HG03460 (cell line): ENCODE results near the gene FBRS.
"Not testable (repeated sequence)": the region's sequence is repeated elsewhere in the genome, so short reads cannot be mapped to it uniquely, and the experiment has no call there.

Experiments used
- ATAC-seq: cut with Tn5 transposase; IDR thresholded peaks from one replicate; pipeline ENCODE4 v1.9.1; 2021; ENCODE audit not compliant: unreplicated experiment

The FBRS gene

DNA sequence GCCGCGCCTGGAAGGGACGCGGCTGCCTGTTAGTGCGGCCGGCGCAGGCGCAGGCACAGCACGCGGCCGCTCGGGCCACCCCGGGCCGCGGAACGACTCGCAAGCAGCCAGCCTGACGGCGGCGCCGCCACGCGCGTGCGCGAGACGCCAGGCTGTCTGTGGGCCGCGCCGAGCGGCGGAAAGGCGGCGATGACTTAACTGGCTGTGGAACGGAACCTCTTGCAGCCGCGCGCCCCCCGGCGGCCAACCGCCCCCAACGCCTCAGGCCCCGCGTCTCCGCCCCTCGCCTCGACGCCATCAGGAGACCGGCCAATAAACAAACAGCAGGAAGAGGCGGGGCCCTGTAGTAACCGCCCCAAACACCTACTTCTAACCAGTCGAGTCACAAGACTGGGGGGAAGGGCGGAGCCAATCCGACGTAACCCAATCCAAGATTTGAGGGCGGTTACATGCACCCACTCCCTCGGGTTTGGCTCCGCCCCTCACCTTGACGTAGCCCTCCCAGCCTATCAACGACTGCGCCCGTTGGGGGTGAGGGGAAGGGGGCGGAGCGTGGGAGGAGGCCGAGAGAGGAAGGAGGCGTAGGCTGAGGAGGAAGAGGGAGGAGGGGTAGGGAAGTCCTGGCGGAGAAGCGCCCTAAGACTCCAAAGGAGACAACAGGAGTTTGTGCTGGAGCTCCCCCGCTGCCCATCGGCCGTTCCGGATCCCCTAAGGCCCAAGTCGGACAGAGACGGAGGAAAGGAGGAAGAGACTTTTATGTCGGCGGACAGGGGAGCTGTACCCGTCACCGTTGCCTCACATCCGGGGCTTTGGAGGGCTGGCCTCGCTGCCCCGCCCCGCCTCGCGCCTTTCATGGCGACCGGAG is at the start of gene FBRS:
FBRS (plus strand) TSS at position 566 of the 865 bp plus-strand sequence. CDS start 1,088 bp downstream, outside the sequence.
- ATAC-seq: peak; percentile 62

GRCh38 chr16:30609002-30609925 is 49.0 kb upstream of the FBRS start:
- ATAC-seq: peak; percentile 41

DNA sequence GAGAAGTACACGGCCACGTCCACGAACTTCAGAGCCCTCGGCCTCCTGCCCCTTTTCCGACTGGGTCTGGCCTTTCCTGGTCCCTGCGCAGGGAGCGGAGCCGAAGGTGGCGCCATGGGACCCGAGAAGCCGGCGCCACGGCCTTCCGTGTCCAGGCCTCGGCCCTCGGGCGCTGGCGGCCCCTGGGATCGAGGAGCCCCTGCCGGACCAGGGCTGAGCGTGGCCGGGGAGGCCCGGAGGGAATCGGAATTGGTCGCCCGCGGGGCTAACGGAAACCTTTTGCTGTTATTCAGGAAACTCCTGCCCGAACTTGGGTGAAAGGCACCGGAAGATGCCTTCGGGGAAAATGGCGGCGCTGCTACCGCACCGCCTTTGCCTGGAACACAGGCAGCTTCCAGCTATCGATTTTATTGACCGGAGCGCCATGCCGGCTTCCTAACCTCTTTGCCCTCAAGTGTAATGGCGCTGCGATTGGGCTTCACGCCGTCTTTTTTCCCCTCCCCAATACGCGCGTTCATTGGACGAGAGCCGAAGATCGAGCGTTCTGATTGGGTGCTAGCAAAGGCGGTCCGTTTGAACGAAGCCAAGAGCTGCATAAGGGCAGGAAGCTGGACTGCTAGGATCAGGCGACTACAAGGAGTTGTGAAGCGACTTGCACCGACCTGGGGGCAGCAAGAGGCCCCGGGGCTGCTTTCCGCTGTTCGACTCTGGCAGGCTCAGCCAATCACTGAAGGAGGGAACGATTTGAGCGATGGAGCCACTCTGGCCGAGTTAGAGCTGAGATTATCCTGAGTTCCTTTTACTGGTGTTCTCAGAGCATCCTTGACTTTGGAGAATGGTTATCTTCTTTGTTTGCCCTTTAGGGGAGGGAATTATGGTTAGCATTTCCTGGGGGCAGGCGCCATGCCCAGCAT is 48.0 kb upstream of the FBRS start, which contains the start of gene ZNF689:
ZNF689 (minus strand) TSS at position 464 of the 914 bp plus-strand sequence; CDS start at position 116, 348 bp downstream.
- ATAC-seq: peak; percentile 85

GRCh38 chr16:30615358-30616091 is 42.7 kb upstream of the FBRS start:
- ATAC-seq: no peak

- ATAC-seq: no peak
Measured at GRCh38 chr16:30619202-30619601, 39.0 kb upstream of the FBRS start.

- ATAC-seq: no peak
Measured at GRCh38 chr16:30619638-30620037, 38.6 kb upstream of the FBRS start.

GRCh38 chr16:30620169-30620568 is 38.1 kb upstream of the FBRS start:
- no peak for ATAC-seq

- ATAC-seq: no peak
Measured at GRCh38 chr16:30621765-30622164, 36.5 kb upstream of the FBRS start.

- ATAC-seq: no peak
Measured at GRCh38 chr16:30622455-30623032, 35.7 kb upstream of the FBRS start.

GRCh38 chr16:30623536-30624283 is 34.5 kb upstream of the FBRS start:
- no peak for ATAC-seq

- ATAC-seq: no peak
Measured at GRCh38 chr16:30626236-30626635, 32.0 kb upstream of the FBRS start.

DNA sequence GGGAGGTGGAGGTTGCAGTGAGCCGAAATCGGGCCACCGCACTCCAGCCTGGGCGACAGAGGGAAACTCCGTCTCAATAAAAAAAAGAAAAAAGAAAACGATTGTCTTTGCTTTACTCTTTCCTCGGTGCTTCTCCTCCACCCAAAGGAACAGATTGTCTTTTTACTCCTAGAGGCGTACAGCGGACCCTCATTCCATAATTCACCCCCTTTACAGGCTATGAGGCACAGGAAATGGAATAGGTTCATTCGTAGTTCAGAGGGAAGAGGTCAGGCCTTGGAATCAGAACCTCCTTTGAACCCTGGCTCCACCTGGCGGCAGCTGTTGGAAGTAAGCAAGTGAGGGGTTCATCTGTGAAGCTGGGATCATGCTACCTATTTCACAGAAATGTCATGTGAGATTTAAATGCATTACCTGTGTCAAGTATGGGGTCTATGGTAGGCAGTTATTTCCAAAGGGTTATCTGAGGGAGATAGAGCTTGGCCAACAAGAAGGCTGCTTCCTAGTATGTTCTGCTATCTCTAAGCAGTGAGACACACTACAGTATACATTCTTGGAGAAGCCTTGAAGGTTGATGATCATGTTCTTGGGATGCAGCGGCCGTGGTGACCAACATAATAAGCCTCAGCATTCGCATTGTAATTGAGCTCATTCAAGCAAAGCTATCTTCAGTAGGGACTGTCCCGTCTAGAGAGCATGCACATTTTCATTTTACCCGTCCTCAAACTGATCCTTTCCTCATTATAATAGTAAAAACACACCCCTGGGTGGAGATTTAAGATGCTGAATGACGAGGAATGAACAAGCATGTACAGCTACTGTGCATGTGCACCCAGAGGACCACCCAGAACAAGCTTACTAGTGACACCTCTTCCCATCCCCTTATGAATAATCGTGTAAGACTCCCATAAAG is 29.3 kb upstream of the FBRS start:
- ATAC-seq: no peak

DNA sequence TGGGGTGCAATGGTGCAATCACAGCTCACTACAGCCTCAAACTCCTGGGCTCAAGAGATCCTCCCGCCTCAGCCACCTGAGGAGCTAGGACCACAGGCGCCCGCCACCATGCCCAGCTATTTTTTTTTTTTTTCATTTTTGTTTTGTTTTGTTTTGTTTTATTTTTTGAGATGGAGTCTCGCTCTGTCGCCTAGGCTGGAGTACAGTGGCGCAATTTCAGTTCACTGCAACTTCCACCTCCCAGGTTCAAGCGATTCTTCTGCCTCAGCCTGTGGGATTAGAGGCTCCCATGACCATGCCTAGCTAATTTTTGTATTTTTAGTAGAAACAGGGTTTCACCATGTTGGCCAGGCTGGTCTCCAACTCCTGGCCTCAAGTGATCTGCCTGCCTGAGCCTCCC is 25.8 kb upstream of the FBRS start:
- ATAC-seq: not testable (repeated sequence)

- ATAC-seq: no peak
Measured at GRCh38 chr16:30633526-30633925, 24.7 kb upstream of the FBRS start.

DNA sequence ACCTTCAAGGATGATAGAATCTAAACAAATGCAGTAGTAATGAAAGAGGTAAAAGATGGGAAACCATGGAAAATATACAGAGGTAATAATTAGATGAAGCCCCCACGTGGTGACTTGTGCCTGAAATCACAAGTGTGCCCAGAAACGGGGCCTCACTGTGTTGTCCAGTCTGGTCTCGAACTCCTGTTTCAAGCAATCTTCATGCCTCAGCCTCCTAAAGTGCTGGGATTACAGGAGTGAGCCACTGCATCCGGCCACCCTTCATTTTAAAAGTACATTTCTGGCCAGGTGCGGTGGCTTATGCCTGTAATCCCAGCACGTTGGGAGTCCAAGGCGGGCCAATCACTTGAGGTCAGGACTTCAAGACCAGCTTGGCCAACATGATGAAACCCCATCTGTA is 21.6 kb upstream of the FBRS start:
- ATAC-seq: no peak

DNA sequence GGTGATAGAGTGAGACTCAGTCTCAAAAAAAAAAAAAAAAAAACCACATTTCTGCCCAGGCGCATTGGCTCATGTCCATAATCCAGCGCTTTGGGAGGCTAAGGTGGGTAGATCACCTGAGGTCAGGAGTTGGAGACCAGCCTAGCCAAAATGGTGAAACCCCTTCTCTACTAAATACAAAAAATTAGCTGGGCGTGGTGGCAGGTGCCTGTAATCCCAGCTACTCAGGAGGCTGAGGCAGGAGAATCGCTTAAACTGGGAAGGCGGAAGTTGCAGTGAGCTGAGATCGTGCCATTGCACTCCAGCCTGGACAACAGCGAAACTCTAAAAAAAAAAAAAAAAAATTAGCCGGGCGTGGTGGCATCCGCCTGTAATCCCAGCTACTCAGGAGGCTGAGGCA is 21.1 kb upstream of the FBRS start:
- not testable (repeated sequence) for ATAC-seq

DNA sequence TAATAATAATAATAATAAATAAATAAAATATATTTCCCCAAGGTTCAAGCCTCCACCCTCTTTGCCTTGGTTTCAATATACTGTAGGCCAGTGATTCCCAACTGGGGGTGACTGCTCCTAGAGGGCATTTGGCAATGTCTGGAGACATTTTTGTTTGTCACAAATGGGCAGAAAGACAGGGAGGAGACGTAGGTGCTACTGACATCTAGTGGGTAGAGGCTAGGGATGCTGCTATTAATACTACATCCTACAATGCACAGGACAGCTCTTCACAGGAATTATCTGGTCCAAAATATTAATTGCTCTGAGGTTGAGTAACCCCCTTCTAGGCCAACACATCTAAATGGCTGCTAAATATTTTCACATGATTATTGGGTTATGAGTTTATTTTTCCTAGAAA is 20.3 kb upstream of the FBRS start:
- no peak for ATAC-seq
